Naive thymus-derived CD8-positive, alpha-beta T cell (primary cell): Measurements from ENCODE around the gene ADK. TPM values are rescaled to one million over a fixed set of nuclear protein-coding genes. Genes with fewer than 3 reads are reported as not detected.

Source experiments
- ATAC-seq, 2 donors: fragments of 150-1000 bp; cut with Tn5 transposase in 1 of 2; sonication (Bioruptor Pico), chemical (Tn5 transposase) in 1 of 2; 1 replicate in 1 of 2; 2 replicates in 1 of 2; pipeline ENCODE4 v1.10.0; 2021; ENCODE audit warnings: mild to moderate bottlenecking in 2 of 2, moderate library complexity in 2 of 2
- POLR2A ChIA-PET: fragments of 350-600 bp; sonication (Branson Sonifier 250); formaldehyde crosslinking; loops from one replicate; lab custom pipeline; 2021; ENCODE audit warnings: antibody characterized with exemption; lab: Charles Lee
- DNase-seq, 10 donors: peaks; one replicate each; pipeline versions ENCODE4 v3.0.0 to v3.0.0-alpha.2; 2020 to 2022
- H3K27ac Mint-ChIP-seq, 10 donors: one replicate each; pipeline ENCODE4 v1.8.0; 2020 to 2022; ENCODE audit warnings: mild to moderate bottlenecking in 10 of 10, mixed read lengths in 10 of 10, moderate library complexity in 4 of 10, inconsistent platforms in 1 of 10
- H3K27me3 Mint-ChIP-seq, 5 donors: one replicate each; pipeline ENCODE4 v1.8.0; 2021 to 2022; ENCODE audit warnings: mixed read lengths in 5 of 5
- H3K36me3 Mint-ChIP-seq, 3 donors: one replicate each; pipeline ENCODE4 v1.8.0; 2020 to 2022; ENCODE audit warnings: mixed read lengths in 3 of 3, mild to moderate bottlenecking in 2 of 3, inconsistent platforms in 1 of 3
- H3K4me1 Mint-ChIP-seq, 4 donors: one replicate each; pipeline ENCODE4 v1.8.0; 2021 to 2022; ENCODE audit warnings: mixed read lengths in 4 of 4
- H3K4me3 Mint-ChIP-seq, 10 donors: one replicate each; pipeline ENCODE4 v1.8.0; 2020 to 2022; ENCODE audit warnings: mild to moderate bottlenecking in 10 of 10, mixed read lengths in 10 of 10, moderate library complexity in 6 of 10, inconsistent platforms in 1 of 10
- H3K9me3 Mint-ChIP-seq, 9 donors: one replicate each; pipeline ENCODE4 v1.8.0; 2020 to 2022; ENCODE audit warnings: mixed read lengths in 9 of 9, mild to moderate bottlenecking in 3 of 9, inconsistent platforms in 1 of 9, moderate library complexity in 1 of 9
- polyA plus RNA-seq, 3 donors: library from polyadenylated mRNA; unstranded; fragments of 300-500 nt; fragmentation: Illumina TruSeq; gene quantifications; one replicate each; pipeline ENCODE4 v1.2.3, GENCODE V29; 2021
- total RNA-seq, 8 experiments: library from RNA in 2 of 8; stranded (reverse) in 2 of 8; gene quantifications; one replicate each; pipeline ENCODE4 v1.2.3 and lab custom pipeline; 2021 to 2026

The ADK gene
- total and polyA plus RNA-seq, 5 experiments from 2014 or later: 29.6 to 52.4 (median 48.7) TPM

GRCh38 chr10:74320717-74321116 is 169.7 kb downstream of the ADK start:
- H3K9me3 Mint-ChIP-seq: peaks cover 2 to 39% (median 18%) of the 10 kb centered on the region in 9 donors

GRCh38 chr10:74322141-74322540 is 171.1 kb downstream of the ADK start:
- Mint-ChIP-seq H3K27ac (peak overlapping the region in 1 of 10 donors; percentile 62), H3K27me3 (no peaks in the 10 kb centered on the region), H3K9me3 (peaks cover 2 to 38% (median 18%) of the 10 kb centered on the region in 9 donors), H3K4me1 (peaks cover 0 to 3% (median 2%) of the 10 kb centered on the region in 4 donors), H3K4me3 (no peak overlapping the region), H3K36me3 (peaks cover 35 to 66% (median 52%) of the 10 kb centered on the region in 3 donors)
- DNase-seq: no peak
- ATAC-seq: no peak
- POLR2A ChIA-PET: no interaction called here

More at GRCh38 chr10:74320717-74321116, 169.7 kb downstream of the ADK start:
- Mint-ChIP-seq H3K4me3 (no peak overlapping the region), H3K36me3 (peaks cover 35 to 73% (median 63%) of the 10 kb centered on the region in 3 donors), H3K27ac (no peak overlapping the region), H3K4me1 (peaks cover 0 to 3% (median under 1%) of the 10 kb centered on the region in 4 donors), H3K27me3 (no peaks in the 10 kb centered on the region)
- no peak for DNase-seq
- POLR2A ChIA-PET: no interaction called here
- ATAC-seq: no peak

GRCh38 chr10:74322565-74322964 is 171.5 kb downstream of the ADK start:
- H3K4me3 Mint-ChIP-seq: no peak overlapping the region
- ATAC-seq: no peak
- H3K27me3 Mint-ChIP-seq: no peaks in the 10 kb centered on the region
- H3K36me3 Mint-ChIP-seq: peaks cover 35 to 65% (median 51%) of the 10 kb centered on the region in 3 donors
- peaks cover 0 to 6% (median 2%) of the 10 kb centered on the region in 4 donors for H3K4me1 Mint-ChIP-seq
- POLR2A ChIA-PET: no interaction called here
- no peak for DNase-seq
- H3K9me3 Mint-ChIP-seq: peaks cover 2 to 34% (median 18%) of the 10 kb centered on the region in 9 donors
- peak overlapping the region in 3 of 10 donors; percentile 15 to 62 (median 22) for H3K27ac Mint-ChIP-seq

GRCh38 chr10:74328388-74328787 is 177.4 kb downstream of the ADK start:
- Mint-ChIP-seq H3K4me1 (peaks cover 0 to 9% (median 0%) of the 10 kb centered on the region in 4 donors), H3K27me3 (no peaks in the 10 kb centered on the region), H3K9me3 (peaks cover 0 to 5% (median 0%) of the 10 kb centered on the region in 9 donors), H3K27ac (no peak overlapping the region), H3K36me3 (peaks cover 10 to 40% (median 35%) of the 10 kb centered on the region in 3 donors), H3K4me3 (no peak overlapping the region)
- POLR2A ChIA-PET: no interaction called here
- no peak for DNase-seq
- ATAC-seq: no peak

GRCh38 chr10:74329873-74330272 is 178.9 kb downstream of the ADK start:
- Mint-ChIP-seq H3K27ac (no peak overlapping the region), H3K4me3 (no peak overlapping the region), H3K9me3 (peaks cover 0 to 3% (median 0%) of the 10 kb centered on the region in 9 donors), H3K36me3 (peaks cover 0 to 32% (median 24%) of the 10 kb centered on the region in 3 donors), H3K4me1 (peaks cover 0 to 9% (median 2%) of the 10 kb centered on the region in 4 donors), H3K27me3 (no peaks in the 10 kb centered on the region)
- ATAC-seq: no peak
- POLR2A ChIA-PET: no interaction called here
- DNase-seq: no peak

GRCh38 chr10:74330646-74331045 is 179.6 kb downstream of the ADK start:
- peaks cover 0 to 3% (median 0%) of the 10 kb centered on the region in 9 donors for H3K9me3 Mint-ChIP-seq
- POLR2A ChIA-PET: no interaction called here

GRCh38 chr10:74332398-74332797 is 181.4 kb downstream of the ADK start:
- no peak for DNase-seq
- ATAC-seq: no peak
- no peak overlapping the region for H3K4me3 Mint-ChIP-seq

More at GRCh38 chr10:74330646-74331045, 179.6 kb downstream of the ADK start:
- Mint-ChIP-seq H3K4me1 (peaks cover 0 to 9% (median 2%) of the 10 kb centered on the region in 4 donors), H3K27ac (peak overlapping the region in 1 of 10 donors; percentile 41), H3K27me3 (no peaks in the 10 kb centered on the region), H3K4me3 (no peak overlapping the region), H3K36me3 (peaks cover 0 to 28% (median 28%) of the 10 kb centered on the region in 3 donors)
- ATAC-seq: no peak
- DNase-seq: no peak

GRCh38 chr10:74333174-74333573 is 182.2 kb downstream of the ADK start:
- Mint-ChIP-seq H3K9me3 (no peaks in the 10 kb centered on the region), H3K27me3 (no peaks in the 10 kb centered on the region), H3K4me1 (peaks cover 0 to 13% (median 3%) of the 10 kb centered on the region in 4 donors), H3K27ac (no peak overlapping the region), H3K36me3 (peaks cover 7 to 34% (median 28%) of the 10 kb centered on the region in 3 donors), H3K4me3 (no peak overlapping the region)
- ATAC-seq (no peak), DNase-seq (no peak)
- POLR2A ChIA-PET: no interaction called here

More at GRCh38 chr10:74332398-74332797, 181.4 kb downstream of the ADK start:
- POLR2A ChIA-PET: no interaction called here
- peaks cover 0 to 14% (median 3%) of the 10 kb centered on the region in 4 donors for H3K4me1 Mint-ChIP-seq
- no peak overlapping the region for H3K27ac Mint-ChIP-seq
- no peaks in the 10 kb centered on the region for H3K9me3 Mint-ChIP-seq
- H3K36me3 Mint-ChIP-seq: peaks cover 7 to 35% (median 26%) of the 10 kb centered on the region in 3 donors
- H3K27me3 Mint-ChIP-seq: no peaks in the 10 kb centered on the region

- H3K36me3 Mint-ChIP-seq: peaks cover 8 to 34% (median 27%) of the 10 kb centered on the region in 3 donors
- DNase-seq (no peak), ATAC-seq (no peak)
- peaks cover 0 to 13% (median 3%) of the 10 kb centered on the region in 4 donors for H3K4me1 Mint-ChIP-seq
- H3K27ac Mint-ChIP-seq: no peak overlapping the region
- no peaks in the 10 kb centered on the region for H3K27me3 Mint-ChIP-seq
- POLR2A ChIA-PET: no interaction called here
- H3K4me3 Mint-ChIP-seq: no peak overlapping the region
- no peaks in the 10 kb centered on the region for H3K9me3 Mint-ChIP-seq
These were observed 183.2 kb downstream of the ADK start for GRCh38 chr10:74334221-74334620.

GRCh38 chr10:74335501-74335900 is 184.5 kb downstream of the ADK start:
- POLR2A ChIA-PET: no interaction called here
- peaks cover 11 to 34% (median 20%) of the 10 kb centered on the region in 3 donors for H3K36me3 Mint-ChIP-seq
- H3K27ac Mint-ChIP-seq: no peak overlapping the region
- no peak overlapping the region for H3K4me3 Mint-ChIP-seq
- no peak for DNase-seq
- H3K27me3 Mint-ChIP-seq: no peaks in the 10 kb centered on the region
- no peak for ATAC-seq
- H3K4me1 Mint-ChIP-seq: peaks cover 0 to 13% (median 3%) of the 10 kb centered on the region in 4 donors
- H3K9me3 Mint-ChIP-seq: no peaks in the 10 kb centered on the region

- Mint-ChIP-seq H3K4me3 (no peak overlapping the region), H3K27ac (peak overlapping the region in 1 of 10 donors; percentile 51), H3K27me3 (no peaks in the 10 kb centered on the region), H3K36me3 (peaks cover 16 to 33% (median 30%) of the 10 kb centered on the region in 3 donors), H3K4me1 (peaks cover 0 to 11% (median 3%) of the 10 kb centered on the region in 4 donors), H3K9me3 (peaks cover 0 to 11% (median 4%) of the 10 kb centered on the region in 9 donors)
- POLR2A ChIA-PET: no interaction called here
- no peak for DNase-seq
- ATAC-seq: no peak
These were observed 186.5 kb downstream of the ADK start for GRCh38 chr10:74337330-74338016.

GRCh38 chr10:74342991-74343390 is 192.0 kb downstream of the ADK start:
- H3K4me3 Mint-ChIP-seq: no peak overlapping the region
- ATAC-seq (no peak), DNase-seq (no peak)
- H3K27ac Mint-ChIP-seq: no peak overlapping the region
- no peaks in the 10 kb centered on the region for H3K27me3 Mint-ChIP-seq
- peaks cover 0 to 35% (median 14%) of the 10 kb centered on the region in 9 donors for H3K9me3 Mint-ChIP-seq
- POLR2A ChIA-PET: no interaction called here
- H3K4me1 Mint-ChIP-seq: no peaks in the 10 kb centered on the region
- peaks cover 26 to 52% (median 34%) of the 10 kb centered on the region in 3 donors for H3K36me3 Mint-ChIP-seq

GRCh38 chr10:74343804-74344203 is 192.8 kb downstream of the ADK start:
- DNase-seq: no peak
- peaks cover 0 to 2% (median 0%) of the 10 kb centered on the region in 4 donors for H3K4me1 Mint-ChIP-seq
- no peak for ATAC-seq
- no peak overlapping the region for H3K27ac Mint-ChIP-seq
- peaks cover 0 to 35% (median 14%) of the 10 kb centered on the region in 9 donors for H3K9me3 Mint-ChIP-seq
- peaks cover 26 to 57% (median 35%) of the 10 kb centered on the region in 3 donors for H3K36me3 Mint-ChIP-seq
- H3K4me3 Mint-ChIP-seq: no peak overlapping the region
- POLR2A ChIA-PET: no interaction called here
- no peaks in the 10 kb centered on the region for H3K27me3 Mint-ChIP-seq
